SK-N-SH (cell line): ENCODE data around the gene EED. TPM values are rescaled to one million over a fixed set of nuclear protein-coding genes. Genes with fewer than 3 reads are reported as not detected.

Experiments
- CTCF ChIA-PET: fragments of 300-600, 350-600 bp; formaldehyde crosslinking; extraction: SDS; loops from one replicate; lab custom pipeline; 2021; lab: Yijun Ruan, JAX
- POLR2A ChIA-PET: fragments of 350-600 bp; sonication (Branson Sonifier 250); formaldehyde crosslinking; extraction: SDS; loops from one replicate; lab custom pipeline; 2020; ENCODE audit warnings: antibody characterized with exemption, inconsistent platforms; lab: Yijun Ruan, JAX
- DNase-seq: peaks from one replicate; pipeline ENCODE4 v3.0.0; 2012
- H2AFZ ChIP-seq: fragments of 200-600 bp; sonication (generic); 2 replicates; pipeline ENCODE4 v1.8.1; 2016; ENCODE audit warnings: antibody characterized with exemption, mild to moderate bottlenecking, low read depth
- H3F3A ChIP-seq: fragments of 200-600 bp; sonication (generic); replicated peaks from 2 replicates; pipeline ENCODE3; 2016; ENCODE audit warnings: antibody characterized with exemption, mild to moderate bottlenecking; ENCODE audit not compliant: insufficient read depth
- H3K27ac ChIP-seq, 2 experiments: fragments of 200-500 bp in 1 of 2; fragments of 200-600 bp in 1 of 2; sonication (Bioruptor generic) in 1 of 2; sonication (generic), shearing (Covaris generic) in 1 of 2; 2 replicates each; pipeline versions ENCODE4 v1.5.1 to v1.6.1; 2014 to 2016; ENCODE audit warnings: low read depth in 2 of 2, inconsistent platforms in 1 of 2, low read length in 1 of 2, mild to moderate bottlenecking in 1 of 2, mixed read lengths in 1 of 2
- H3K27me3 ChIP-seq: fragments of 200-600 bp; sonication (generic), shearing (Covaris generic); 2 replicates; pipeline ENCODE4 v1.6.1; 2016; ENCODE audit warnings: mixed run types; ENCODE audit not compliant: insufficient read depth
- H3K36me3 ChIP-seq, 2 experiments: fragments of 200-500 bp in 1 of 2; fragments of 200-600 bp in 1 of 2; sonication (Bioruptor generic) in 1 of 2; sonication (generic) in 1 of 2; replicated peaks in 1 of 2; 2 replicates each; pipeline versions ENCODE3 to v1.5.1; 2014 to 2016; ENCODE audit warnings: low read length in 1 of 2, mild to moderate bottlenecking in 1 of 2; ENCODE audit not compliant: insufficient read depth in 2 of 2, control insufficient read depth in 1 of 2
- H3K4me1 ChIP-seq, 2 experiments: fragments of 200-500 bp in 1 of 2; fragments of 200-600 bp in 1 of 2; sonication (Bioruptor generic) in 1 of 2; sonication (generic), shearing (Covaris generic) in 1 of 2; 2 replicates each; pipeline versions ENCODE4 v1.5.1 to v1.6.1; 2014 to 2016; ENCODE audit warnings: low read depth in 1 of 2, low read length in 1 of 2, mixed run types in 1 of 2; ENCODE audit not compliant: insufficient read depth in 2 of 2, control insufficient read depth in 1 of 2
- H3K4me2 ChIP-seq: fragments of 200-600 bp; sonication (generic), shearing (Covaris generic); 2 replicates; pipeline ENCODE4 v1.6.1; 2017; ENCODE audit warnings: mixed run types
- H3K4me3 ChIP-seq, 2 experiments: fragments of 200-500 bp in 1 of 2; fragments of 200-600 bp in 1 of 2; sonication (Bioruptor generic) in 1 of 2; sonication (generic), shearing (Covaris generic) in 1 of 2; 2 replicates each; pipeline versions ENCODE4 v1.5.1 to v1.8.1; 2014 to 2016; ENCODE audit warnings: low read depth in 2 of 2, inconsistent platforms in 1 of 2, low read length in 1 of 2, mild to moderate bottlenecking in 1 of 2, mixed read lengths in 1 of 2, moderate library complexity in 1 of 2
- H3K79me2 ChIP-seq: fragments of 200-600 bp; sonication (generic); 2 replicates; pipeline ENCODE4 v1.8.1; 2017; ENCODE audit warnings: mild to moderate bottlenecking; ENCODE audit not compliant: insufficient read depth
- H3K9ac ChIP-seq: fragments of 200-600 bp; sonication (generic); 2 replicates; pipeline ENCODE4 v1.6.1; 2017; ENCODE audit warnings: mixed run types
- H3K9me2 ChIP-seq: fragments of 200-600 bp; sonication (generic); 2 replicates; pipeline ENCODE4 v1.6.1; 2017; ENCODE audit warnings: mixed run types
- H3K9me3 ChIP-seq: fragments of 200-600 bp; sonication (generic); 2 replicates; pipeline ENCODE4 v1.6.1; 2017; ENCODE audit warnings: mixed run types, mild to moderate bottlenecking, moderate library complexity
- H4K20me1 ChIP-seq: fragments of 200-600 bp; sonication (generic); 2 replicates; pipeline ENCODE4 v1.6.1; 2017; ENCODE audit warnings: mild to moderate bottlenecking, mixed run types; ENCODE audit not compliant: insufficient read depth
- CHD2 ChIP-seq: fragments of 150-350 bp; IDR thresholded peaks from 2 replicates; pipeline ENCODE4 v1.6.1; 2018; ENCODE audit warnings: low read length; ENCODE audit not compliant: partially characterized antibody
- EP300 ChIP-seq, 2 experiments: IDR thresholded peaks; 2 replicates each; pipeline versions ENCODE4 v1.4.0 to v1.6.1; 2012; ENCODE audit warnings: borderline replicate concordance in 1 of 2, low read depth in 1 of 2, low read length in 1 of 2
- FOXJ3 ChIP-seq: sonication (generic); formaldehyde crosslinking; IDR thresholded peaks from 2 replicates; pipeline ENCODE4 v1.5.1; 2020; ENCODE audit warnings: mild to moderate bottlenecking, missing genetic modification reagents
- NRF1 ChIP-seq: IDR thresholded peaks from 2 replicates; pipeline ENCODE4 v1.6.1; 2012; ENCODE audit warnings: low read depth, mild to moderate bottlenecking, low read length
- RCOR1 ChIP-seq: fragments of 150-350 bp; IDR thresholded peaks from 2 replicates; pipeline ENCODE4 v1.6.1; 2017; ENCODE audit warnings: antibody characterized with exemption, low read length
- SIN3A ChIP-seq: IDR thresholded peaks from 2 replicates; pipeline ENCODE4 v1.6.1; 2012; ENCODE audit warnings: low read depth, mild to moderate bottlenecking, low read length, moderate library complexity, borderline replicate concordance
- SMC3 ChIP-seq: IDR thresholded peaks from 2 replicates; pipeline ENCODE4 v1.6.1; 2012; ENCODE audit warnings: low read depth, low read length, improper control_type of control experiment
- WGBS: methylation state at CpG from one replicate; pipeline ENCODE4 v1.1.6; 2017; ENCODE audit warnings: low lambda C conversion rate; 5-methylcytosine and 5-hydroxymethylcytosine counted together
- polyA plus RNA-seq, 3 experiments: library from polyadenylated mRNA; depleted of rRNA; stranded (reverse); fragments of >200 nt; gene quantifications; 2 replicates each; pipeline ENCODE4 v1.2.3, GENCODE V29; 2012
- TF ChIP-seq, protein P1 (sequence below): fragments of 150-350 bp; IDR thresholded peaks from 2 replicates; pipeline ENCODE4 v1.6.1; 2017; ENCODE audit warnings: antibody characterized with exemption, low read length, low read depth, borderline replicate concordance
- TF ChIP-seq, protein P2 (sequence below): IDR thresholded peaks from 2 replicates; pipeline ENCODE4 v1.4.0; 2012; ENCODE audit warnings: low read depth
- TF ChIP-seq, protein P3 (sequence below): IDR thresholded peaks from 2 replicates; pipeline ENCODE4 v1.6.1; 2012; ENCODE audit warnings: mild to moderate bottlenecking, low read depth, low read length, moderate library complexity

The EED gene
- polyA plus RNA-seq, 1 of the 3 experiments (the other 2 are of a cell fraction): 12.8 TPM

DNA sequence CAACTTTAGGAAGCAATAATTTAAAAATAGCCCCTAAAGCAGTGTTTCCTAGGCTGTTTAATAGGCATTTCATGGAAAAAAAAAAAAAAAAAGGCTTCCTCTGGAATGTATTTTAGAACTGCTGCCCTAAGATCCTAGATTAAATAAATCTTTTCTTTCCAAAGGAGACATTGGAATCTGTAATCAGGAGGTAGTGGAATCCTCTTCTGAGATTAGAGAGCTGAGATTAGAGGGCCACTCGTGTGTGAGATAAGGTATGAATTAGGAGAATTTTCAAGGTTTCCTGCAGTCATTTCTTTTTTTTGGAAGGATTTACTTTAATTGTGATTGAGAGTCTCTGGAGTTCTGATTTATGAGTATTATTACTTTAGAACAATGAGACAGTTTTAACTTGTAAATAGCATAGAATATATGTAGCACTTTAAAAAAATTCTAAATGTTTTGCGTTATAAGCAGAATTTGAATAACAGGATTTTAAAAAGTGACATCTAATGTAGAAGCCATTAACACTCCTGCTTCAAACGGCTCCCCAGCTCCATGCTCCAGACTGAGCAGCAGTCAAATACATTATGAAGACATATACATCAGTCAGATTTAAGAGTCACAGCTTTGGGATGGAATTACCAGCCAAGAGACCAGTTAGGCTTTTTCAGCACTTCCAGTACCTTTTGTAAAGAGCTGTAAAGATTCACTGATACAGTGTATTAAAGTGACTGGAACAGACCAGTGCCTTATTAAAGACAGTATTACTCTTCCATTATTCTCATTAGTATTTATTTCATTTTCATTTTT is 5.0 kb downstream of the EED start:
- no peak overlapping the region for H3K4me3 ChIP-seq
- H3K4me1 ChIP-seq: peaks cover 11 to 14% of the 10 kb centered on the region in 2 experiments
- H3K4me2 ChIP-seq: peak overlapping the region; percentile 20; the same call in 1 of the 2 replicates
- TF ChIP-seq, protein P1, sequence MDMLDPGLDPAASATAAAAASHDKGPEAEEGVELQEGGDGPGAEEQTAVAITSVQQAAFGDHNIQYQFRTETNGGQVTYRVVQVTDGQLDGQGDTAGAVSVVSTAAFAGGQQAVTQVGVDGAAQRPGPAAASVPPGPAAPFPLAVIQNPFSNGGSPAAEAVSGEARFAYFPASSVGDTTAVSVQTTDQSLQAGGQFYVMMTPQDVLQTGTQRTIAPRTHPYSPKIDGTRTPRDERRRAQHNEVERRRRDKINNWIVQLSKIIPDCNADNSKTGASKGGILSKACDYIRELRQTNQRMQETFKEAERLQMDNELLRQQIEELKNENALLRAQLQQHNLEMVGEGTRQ: no peak
- TF ChIP-seq NRF1 (no peak), FOXJ3 (CRISPR knock-in tag) (no peak), RCOR1 (no peak), CHD2 (no peak), SMC3 (no peak), SIN3A (no peak), EP300 (IDR thresholded peaks at IDR 0.05; ENCODE audit: borderline replicate concordance in 1 of 2, low read depth in 1 of 2, low read length in 1 of 2) (no peak)
- TF ChIP-seq, protein P2, sequence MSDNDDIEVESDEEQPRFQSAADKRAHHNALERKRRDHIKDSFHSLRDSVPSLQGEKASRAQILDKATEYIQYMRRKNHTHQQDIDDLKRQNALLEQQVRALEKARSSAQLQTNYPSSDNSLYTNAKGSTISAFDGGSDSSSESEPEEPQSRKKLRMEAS: no peak
- peaks cover 14 to 15% of the 10 kb centered on the region in 2 experiments for H3K36me3 ChIP-seq
- ChIA-PET POLR2A (no interaction called here), CTCF (interaction anchor here (1.3 to 1.9 kb wide), 2 partner anchors 19 to 207 kb away, joined by 3 to 6 read pairs; no protein-coding TSS in a partner anchor)
- no peak overlapping the region for H2AFZ ChIP-seq
- 72% methylated on average over 3 of the region's 3 CpGs for WGBS
- peaks cover 38% of the 10 kb centered on the region for H4K20me1 ChIP-seq
- H3K9me3 ChIP-seq: no peaks in the 10 kb centered on the region
- H3K27ac ChIP-seq: peak overlapping the region in 1 of 2 experiments; percentile 5; a peak in 2 of 4 replicates
- H3K27me3 ChIP-seq: no peaks in the 10 kb centered on the region
- no peaks in the 10 kb centered on the region for H3K9me2 ChIP-seq
- DNase-seq: no peak
- H3K79me2 ChIP-seq: peaks cover 93% of the 10 kb centered on the region
- no peak overlapping the region for H3K9ac ChIP-seq
- H3F3A ChIP-seq: peaks cover 11% of the 10 kb centered on the region

DNA sequence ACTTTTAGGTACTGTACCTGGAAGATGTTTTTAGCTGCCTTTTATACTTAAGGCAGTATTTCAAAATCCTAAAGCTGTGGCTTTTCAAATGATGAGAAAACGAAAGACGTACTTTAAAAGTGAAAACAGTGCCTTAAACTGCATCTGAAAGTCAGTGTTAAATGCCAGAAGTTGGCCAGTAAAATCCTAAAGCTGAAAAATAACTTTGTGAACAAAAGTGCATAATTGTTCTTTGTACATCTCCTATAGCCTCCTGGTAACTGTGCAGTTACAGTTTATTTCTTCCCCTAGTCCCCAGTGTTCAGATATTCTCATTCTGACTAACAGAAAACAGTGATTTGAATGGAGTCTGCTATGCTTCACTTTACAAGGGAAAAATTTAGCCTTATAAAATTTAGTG is 6.8 kb downstream of the EED start:
- 97% methylated on average over 2 of the region's 2 CpGs for WGBS

More for the DNA sequence above, 6.8 kb downstream of the EED start:
- H3F3A ChIP-seq: peaks cover 11% of the 10 kb centered on the region
- no peak for DNase-seq
- peaks cover 14 to 21% of the 10 kb centered on the region in 2 experiments for H3K36me3 ChIP-seq
- H3K4me3 ChIP-seq: no peak overlapping the region
- H2AFZ ChIP-seq: no peak overlapping the region
- H3K4me2 ChIP-seq: peak overlapping the region; percentile 8; the same call in 1 of the 2 replicates
- H3K27me3 ChIP-seq: no peaks in the 10 kb centered on the region
- ChIA-PET CTCF (interaction anchor here (1.0 kb wide), 2 partner anchors 210 to 397 kb away, joined by 4 read pairs; partner anchors contain the start of gene CCDC83), POLR2A (interaction anchor here (0.6 kb wide), 1 partner anchor 346 kb away, joined by 5 read pairs; no protein-coding TSS in a partner anchor)
- peaks cover 97% of the 10 kb centered on the region for H3K79me2 ChIP-seq
- peaks cover 10 to 14% of the 10 kb centered on the region in 2 experiments for H3K4me1 ChIP-seq
- H4K20me1 ChIP-seq: peaks cover 30% of the 10 kb centered on the region
- no peak overlapping the region; a peak in 1 of 4 replicates for H3K27ac ChIP-seq
- TF ChIP-seq, protein P3, sequence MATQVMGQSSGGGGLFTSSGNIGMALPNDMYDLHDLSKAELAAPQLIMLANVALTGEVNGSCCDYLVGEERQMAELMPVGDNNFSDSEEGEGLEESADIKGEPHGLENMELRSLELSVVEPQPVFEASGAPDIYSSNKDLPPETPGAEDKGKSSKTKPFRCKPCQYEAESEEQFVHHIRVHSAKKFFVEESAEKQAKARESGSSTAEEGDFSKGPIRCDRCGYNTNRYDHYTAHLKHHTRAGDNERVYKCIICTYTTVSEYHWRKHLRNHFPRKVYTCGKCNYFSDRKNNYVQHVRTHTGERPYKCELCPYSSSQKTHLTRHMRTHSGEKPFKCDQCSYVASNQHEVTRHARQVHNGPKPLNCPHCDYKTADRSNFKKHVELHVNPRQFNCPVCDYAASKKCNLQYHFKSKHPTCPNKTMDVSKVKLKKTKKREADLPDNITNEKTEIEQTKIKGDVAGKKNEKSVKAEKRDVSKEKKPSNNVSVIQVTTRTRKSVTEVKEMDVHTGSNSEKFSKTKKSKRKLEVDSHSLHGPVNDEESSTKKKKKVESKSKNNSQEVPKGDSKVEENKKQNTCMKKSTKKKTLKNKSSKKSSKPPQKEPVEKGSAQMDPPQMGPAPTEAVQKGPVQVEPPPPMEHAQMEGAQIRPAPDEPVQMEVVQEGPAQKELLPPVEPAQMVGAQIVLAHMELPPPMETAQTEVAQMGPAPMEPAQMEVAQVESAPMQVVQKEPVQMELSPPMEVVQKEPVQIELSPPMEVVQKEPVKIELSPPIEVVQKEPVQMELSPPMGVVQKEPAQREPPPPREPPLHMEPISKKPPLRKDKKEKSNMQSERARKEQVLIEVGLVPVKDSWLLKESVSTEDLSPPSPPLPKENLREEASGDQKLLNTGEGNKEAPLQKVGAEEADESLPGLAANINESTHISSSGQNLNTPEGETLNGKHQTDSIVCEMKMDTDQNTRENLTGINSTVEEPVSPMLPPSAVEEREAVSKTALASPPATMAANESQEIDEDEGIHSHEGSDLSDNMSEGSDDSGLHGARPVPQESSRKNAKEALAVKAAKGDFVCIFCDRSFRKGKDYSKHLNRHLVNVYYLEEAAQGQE: no peak
- TF ChIP-seq, all 33 proteins: peak for 0
- Histone ChIP-seq H3K9me3 (no peaks in the 10 kb centered on the region), H3K9me2 (no peaks in the 10 kb centered on the region), H3K9ac (no peak overlapping the region)
